ENCODE results near the gene PREPL. TPM values are rescaled to one million over a fixed set of nuclear protein-coding genes. Genes with fewer than 3 reads are reported as not detected.
A peak's percentile ranks its signal among the peaks of the same experiment; 100 is the strongest.

PREPL gene
- total RNA-seq, 1 donor from 2014 or later = 76.6 TPM

DNA sequence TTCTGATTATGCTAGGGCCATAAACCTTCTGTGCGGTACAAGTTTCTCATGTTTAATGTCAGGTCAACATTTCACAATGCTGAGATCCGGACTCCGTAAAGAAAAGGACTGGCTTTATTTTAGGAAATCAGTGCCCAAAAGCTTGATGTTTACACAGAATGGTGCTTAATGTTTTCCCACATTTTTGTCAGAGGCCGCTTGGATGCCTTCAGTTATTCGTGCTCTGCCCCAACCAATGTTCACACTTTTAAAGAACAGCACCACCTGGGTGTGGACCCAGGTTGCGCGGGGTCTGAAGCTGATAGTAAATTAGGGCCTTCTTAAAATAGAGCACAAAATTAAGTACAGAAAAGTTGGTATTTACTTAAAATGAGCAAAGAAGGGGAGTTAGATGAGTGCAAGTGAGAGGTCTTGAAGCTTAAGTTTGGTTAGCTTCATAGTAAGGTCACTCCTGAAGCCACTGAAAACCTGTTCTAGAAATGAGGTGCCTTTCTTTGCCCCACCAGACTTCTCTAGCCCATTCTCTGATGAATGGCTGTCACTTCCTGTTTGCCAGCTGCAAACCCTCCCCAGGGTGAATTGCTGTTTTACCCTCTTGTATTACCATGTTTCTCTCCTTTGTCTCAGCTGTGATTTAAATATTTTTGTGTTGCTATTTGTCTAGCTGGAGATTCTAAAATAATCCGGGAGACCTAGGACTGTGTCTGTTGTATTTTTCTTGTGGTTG lies 65.5 kb downstream of the PREPL start:
- peak; percentile 32 for DNase-seq (ENCODE audit: low read depth)

DNA sequence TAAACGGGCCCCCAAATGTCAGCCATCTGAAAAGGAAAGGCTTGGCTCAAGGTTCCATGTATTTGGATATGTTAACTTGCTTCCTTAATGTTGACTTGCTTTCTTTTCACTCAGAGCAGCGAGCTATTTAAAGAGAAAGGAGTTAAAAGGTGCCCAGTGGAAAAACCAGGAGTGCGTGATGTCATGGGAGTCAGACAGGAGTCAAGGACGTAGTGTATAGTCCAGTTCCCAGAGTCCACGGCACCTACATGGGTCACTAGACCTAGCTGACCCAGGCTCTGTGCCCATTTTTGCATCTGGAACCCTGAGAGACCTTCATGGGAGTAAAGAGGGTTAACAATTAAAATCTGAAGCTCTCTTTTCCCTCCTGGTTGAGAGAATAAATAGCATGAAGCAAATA lies 66.2 kb downstream of the PREPL start:
- no peak for DNase-seq (ENCODE audit: low read depth)

DNA sequence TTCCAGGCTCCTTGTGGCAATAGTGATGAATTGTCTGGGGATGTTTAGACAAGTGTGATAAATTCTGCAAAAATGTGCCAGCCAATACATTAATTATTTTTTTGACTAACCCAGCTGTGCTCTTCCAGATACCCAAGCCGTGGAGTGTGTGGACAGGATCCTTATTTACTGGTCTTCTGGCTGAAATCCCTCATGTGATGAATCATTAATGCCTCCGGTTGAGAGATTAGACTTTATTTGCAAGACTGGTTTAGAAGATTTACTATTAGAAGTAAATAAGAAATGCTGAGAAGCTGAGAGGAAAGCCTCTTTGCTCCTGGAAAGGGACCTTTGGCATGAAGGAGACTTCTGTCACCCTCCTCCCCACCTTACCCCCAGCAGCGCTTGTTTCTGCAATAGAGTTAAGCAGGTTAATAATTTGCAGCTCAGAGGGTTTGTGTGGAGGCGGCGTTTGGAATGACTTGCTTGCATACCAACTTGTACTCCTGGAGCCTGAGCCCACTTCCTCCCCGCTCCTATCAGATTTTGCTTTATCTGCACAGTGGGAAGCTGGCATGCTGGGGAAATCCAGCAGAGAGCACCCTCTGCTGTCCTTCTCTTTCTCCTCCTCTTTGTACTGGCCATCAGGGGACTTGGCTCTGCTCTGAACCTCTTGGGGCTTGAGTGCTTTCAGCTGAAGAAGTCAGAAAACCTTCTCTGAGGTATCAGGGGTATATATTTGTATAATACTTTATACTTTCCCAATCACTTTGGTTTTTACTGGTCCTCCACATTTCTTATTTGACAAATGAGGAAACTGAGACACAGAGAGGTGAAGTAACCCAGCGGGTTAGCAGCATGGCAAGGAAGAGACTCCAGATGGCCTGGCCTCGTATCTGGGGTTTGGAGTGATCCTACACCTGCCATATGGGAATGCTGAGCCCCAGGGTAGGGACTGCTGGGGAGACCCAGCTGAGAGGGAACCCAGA lies 69.7 kb downstream of the PREPL start:
- DNase-seq (ENCODE audit: low read depth) = peak; percentile 100

DNA sequence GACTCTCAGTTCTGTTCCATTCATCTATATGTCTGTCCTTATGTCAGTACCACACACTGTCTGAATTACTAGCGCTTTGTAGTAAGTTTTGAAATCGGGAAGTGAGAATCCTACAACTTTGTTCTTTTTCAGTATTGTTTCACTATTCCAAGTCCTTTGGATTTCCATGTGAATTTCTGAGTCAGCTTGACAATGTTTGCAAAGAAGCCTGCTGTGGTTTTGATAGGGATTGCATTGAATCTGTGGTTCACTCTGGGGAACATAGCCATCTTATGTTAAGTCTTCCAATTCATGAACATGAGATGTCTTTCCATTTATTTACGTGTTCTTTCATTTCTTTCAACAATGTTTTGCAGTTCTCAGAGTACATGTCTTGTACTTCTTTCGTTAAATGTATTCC lies 71.0 kb downstream of the PREPL start:
- DNase-seq (ENCODE audit: low read depth) = peak; percentile 92

DNA sequence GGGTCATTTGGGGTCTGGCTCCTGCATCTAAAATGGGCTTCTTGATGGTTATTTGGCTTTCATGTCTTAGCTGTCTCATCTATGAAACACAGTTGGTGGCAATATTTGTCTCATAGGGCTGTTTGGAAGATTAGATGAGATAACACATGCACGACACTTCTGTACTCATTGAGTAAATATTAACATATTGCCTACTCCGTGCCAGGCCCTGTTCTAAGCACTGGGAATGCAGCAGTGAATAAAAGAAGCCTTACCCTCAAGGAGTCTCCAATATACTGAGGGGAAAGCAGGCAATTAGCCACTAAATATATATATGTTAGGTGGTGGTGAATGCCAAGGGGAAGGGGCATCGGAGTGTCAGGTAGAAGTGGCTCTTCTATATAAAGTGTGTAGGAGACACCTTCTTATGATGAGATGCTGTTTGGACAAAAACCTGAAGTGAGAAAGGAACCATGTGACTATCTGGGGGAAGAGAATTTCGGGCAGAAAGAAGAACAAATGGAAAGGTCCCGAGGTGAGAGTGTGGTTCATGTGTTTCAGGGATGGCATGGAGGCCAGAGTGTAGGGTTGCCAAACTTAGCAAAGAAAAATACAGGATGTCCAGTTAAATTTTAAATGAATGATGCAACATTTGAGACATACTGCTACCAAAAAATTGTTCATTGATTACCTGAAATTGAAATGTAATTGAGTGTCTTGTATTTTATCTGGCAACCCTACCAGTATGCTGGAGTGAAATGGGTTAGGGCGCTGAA lies 74.2 kb downstream of the PREPL start:
- DNase-seq (ENCODE audit: low read depth) = peak; percentile 49

DNA sequence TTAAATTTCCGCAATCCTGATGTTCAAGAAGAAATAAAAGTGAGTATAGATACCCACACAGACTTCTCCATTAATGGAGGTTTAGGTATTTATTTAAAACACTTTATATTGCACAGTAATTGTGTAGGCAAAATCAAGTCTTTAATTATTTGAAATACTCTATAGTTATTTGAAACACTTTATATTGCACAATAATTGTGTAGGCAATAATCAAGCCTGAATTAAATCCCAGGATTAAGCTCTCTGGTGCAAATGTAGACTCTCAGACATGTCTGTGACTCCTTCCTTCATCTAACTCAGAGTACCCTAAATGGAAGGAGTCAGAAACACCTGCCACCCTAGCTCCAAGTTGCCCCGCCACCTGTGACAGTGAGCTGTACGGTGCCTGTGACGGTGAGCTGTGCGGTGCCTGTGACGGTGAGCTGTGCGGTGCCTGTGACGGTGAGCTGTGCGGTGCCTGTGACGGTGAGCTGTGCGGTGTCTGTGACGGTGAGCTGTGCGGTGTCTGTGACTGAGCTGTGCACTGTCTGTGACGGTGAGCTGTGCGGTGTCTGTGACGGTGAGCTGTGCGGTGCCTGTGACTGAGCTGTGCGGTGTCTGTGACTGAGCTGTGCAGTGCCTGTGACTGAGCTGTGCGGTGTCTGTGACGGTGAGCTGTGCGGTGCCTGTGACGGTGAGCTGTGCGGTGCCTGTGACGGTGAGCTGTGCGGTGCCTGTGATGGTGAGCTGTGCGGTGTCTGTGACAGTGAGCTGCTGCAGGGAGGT lies 75.0 kb downstream of the PREPL start:
- DNase-seq (ENCODE audit: low read depth) = no peak

DNA sequence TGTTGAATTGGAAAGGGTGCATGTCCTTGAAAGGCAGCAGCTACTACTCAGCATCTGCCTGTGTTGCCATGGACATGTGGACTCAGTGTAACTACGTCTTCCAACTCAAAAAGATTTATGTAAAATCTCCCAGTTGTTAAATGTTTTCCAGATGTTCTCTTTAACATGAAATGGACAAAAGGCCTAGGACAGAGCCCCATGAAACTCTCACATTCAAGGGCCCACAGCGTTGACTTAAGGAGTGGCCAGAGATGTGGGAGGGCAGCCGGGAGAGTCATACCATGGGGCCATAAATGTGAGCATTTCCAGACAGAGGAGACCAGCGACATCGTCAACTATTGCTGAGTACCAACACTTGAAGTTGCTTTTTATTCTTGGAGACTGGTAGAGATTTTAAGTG lies 76.1 kb downstream of the PREPL start:
- DNase-seq (ENCODE audit: low read depth) = no peak

DNA sequence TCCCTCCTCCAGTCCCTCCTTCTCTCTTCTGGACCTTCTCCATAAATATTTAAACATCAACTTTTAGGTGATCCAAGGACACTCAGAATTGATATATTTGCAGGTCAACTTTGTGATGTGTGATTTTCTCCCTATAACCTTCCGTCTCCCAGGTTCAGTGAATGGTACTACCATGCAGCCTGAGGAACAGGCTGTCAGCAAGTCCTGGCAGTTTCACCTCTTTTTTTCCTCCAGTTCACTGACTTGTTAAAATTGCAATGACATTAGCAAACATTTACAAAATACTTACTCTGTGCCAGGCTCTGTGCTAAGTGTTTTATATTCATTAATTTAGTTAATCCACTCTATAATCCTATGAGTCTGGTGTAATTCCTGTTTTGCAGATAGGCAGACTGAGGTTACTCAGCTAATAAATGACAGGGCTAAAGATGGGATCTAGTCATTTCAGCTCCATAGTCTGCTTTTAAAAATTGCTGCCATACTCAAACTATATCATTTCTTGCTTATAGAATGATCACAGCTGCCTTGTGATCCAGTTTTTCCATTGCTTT lies 78.1 kb downstream of the PREPL start:
- DNase-seq (ENCODE audit: low read depth) = peak; percentile 62

DNA sequence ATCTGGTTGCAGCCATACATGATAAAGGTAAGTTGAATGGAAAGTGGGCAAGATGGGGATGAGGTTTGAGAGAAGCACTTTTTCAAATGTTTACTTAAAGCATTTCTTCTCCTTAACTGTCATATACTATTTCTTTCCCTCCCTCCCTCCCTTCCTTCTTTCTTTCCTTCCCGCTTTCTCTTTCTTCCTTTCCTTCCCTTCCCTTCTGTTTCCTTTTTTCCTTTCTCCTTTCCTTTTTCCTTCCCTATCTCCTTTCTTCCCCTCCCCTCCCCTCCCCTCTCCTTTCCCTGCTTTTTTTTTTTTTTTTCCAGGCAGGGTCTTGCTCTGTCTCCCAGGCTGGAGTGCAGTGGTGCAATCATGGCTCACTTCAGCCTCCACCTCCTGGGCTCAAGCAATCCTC lies 80.4 kb downstream of the PREPL start:
- no peak for DNase-seq (ENCODE audit: low read depth)

DNA sequence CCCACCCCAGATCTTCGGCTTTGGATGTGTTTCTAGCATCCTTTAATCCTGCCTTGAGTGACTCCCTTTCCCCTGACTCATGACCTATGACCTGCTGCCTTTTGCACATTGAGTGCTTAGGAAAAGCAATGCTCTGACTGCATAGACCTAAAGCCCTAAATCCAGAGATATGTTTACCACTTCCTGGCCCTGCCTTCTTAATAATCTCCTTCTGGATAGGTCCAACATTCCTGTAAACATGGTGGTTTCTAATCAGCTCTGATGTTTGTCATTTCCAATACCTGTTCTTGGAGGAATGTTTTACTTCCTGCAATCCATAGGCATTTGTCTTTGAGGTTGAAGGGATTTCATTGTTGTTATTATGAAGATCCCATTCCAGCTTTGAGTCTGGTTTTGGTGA lies 83.8 kb downstream of the PREPL start:
- DNase-seq (ENCODE audit: low read depth) = peak; percentile 55

DNA sequence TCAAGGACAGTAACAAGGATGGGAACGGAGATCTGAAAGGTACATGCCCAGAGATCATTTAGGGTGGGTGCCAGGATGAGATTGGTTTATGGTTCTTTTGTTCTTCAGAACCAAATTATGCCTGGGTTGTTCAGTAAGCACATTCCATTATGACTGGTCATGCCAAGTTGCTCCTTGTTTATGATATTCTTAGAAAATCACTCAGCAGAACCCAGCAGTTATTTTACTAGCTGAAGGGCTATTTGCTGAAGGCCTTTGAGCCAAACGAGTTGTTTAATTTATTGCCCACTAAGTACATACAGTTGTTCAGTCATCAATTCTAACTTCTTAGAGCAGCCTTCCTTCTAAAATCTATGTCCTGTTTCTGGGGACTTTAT lies 85.4 kb downstream of the PREPL start:
- DNase-seq (ENCODE audit: low read depth) = peak; percentile 98

DNA sequence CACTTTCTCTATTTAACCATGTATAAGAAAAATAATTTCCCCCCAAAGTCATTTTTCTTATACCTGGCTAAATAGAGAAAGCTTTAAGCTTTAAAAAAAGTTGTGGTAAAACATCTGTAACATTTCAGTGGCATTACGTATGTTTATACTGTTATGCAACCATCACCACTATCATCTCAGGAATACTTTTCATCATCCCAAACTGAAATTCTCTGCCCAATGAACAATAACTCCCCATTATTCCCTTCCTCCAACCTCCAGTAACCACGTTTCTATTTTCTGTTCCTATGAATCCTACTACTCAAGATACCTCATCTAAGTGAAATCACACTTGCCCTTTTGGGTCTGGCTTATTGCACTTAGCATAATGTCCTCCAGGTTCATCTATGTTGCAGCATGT lies 87.7 kb downstream of the PREPL start:
- DNase-seq (ENCODE audit: low read depth) = no peak

DNA sequence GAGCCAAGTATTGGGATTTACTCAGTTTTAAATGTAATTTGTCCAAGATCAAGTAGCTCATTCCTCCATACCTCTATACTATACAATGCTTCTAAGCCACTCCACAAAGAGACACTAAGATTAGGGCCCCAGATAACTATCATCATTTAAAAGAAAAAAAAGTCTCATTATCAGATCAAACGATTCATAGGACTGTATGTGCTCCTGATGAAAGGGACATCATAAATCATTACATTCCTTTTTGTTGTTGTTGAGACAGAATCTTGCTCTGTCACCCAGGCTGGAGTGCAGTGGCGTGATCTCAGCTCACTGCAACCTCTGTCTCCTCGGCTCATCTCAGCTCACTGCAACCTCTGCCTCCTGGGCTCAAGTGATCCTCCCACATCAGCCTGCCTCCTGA lies 88.2 kb downstream of the PREPL start:
- DNase-seq (ENCODE audit: low read depth) = no peak

DNA sequence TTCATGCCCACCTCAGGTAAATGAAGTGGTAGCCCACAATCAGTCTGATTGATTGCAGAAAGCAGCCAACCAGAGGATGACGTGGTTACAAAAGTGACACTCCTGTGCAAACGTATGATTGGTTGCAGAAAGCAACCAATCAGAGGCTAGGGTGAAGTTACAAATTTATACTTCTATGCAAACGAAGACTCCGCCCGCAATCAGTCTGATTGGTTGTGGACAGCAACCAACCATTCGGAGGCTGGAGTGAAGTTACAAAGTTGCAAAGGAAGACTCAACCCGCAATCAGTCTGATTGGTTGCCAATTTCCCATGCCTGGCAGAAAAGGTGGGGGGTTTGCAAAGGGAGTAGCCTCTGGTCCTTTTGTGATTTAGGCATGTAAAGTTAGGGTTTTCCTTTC lies 90.0 kb downstream of the PREPL start:
- no peak for DNase-seq (ENCODE audit: low read depth)

DNA sequence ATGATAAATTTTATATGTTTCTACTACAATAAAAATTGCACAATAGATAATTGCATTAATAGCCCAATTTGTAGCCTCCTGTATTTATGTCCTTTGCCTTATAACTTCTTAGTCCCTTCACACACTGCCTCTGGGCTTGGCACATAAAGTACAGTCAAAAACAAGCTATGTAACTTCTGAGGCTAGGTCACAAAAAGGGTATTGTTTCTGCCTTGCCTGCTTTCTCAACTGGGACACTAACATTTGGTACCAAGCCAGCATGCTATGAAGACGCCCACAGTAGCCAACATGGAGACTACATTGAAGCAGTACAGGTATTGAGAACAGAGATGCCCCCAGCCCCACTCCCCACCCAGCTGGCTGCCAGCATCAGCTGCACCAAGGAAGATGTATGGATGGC lies 91.5 kb downstream of the PREPL start:
- peak; percentile 42 for DNase-seq (ENCODE audit: low read depth)

DNA sequence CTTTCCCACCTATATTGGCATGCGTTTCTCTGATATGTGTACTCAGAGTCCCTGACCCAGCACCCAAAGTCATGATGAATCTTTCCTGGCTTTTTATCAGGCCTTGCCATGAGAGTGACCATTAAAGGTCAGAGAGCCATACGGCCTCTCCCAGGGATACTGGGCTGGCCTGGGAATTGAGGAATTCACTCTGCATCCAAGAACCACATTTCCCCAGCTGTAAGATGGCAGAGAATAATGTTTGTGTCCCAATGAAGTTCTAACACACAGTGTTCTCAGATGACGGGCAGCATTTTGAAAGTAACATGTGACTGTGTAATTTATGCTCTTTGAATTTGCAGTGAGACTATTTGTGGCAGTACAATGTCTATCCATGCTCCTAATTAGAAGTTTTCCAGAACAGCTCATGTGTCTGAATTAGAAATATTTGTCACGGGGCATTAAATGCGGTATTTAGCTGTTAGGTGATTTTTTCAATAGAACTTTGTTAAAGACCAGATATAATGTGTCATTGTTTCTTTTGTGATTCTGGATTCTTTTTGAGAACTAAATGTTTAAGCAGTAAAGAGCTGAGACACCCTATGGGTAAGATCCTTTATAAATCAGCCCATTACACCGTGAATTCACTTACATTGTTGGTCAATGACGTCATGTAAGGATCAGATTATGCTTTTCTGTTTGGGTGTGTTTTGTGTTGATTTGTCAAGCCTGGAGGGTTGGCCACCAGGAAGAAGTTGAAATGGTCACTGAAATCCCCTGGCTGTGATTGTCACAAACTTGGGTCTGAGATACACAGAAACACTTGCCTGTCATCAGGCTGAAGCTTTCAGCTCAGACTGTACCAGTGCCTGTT lies 93.3 kb downstream of the PREPL start:
- DNase-seq (ENCODE audit: low read depth) = peak; percentile 94

Data from renal cortical epithelial cell (primary cell).